HCT116 (cell line): ENCODE measurements around the gene CAMKK1. TPM values are rescaled to one million over a fixed set of nuclear protein-coding genes. Genes with fewer than 3 reads are reported as not detected.

Source experiments
- ATAC-seq: fragments of 200-7000 bp; cut with Tn5 transposase; 2 replicates; pipeline ENCODE4 v1.9.1; 2020; ENCODE audit warnings: mild to moderate bottlenecking, moderate library complexity
- BruUV-seq: library from RNA; stranded (reverse); fragments of 400-500 nt; replicated peaks from 2 replicates; lab custom pipeline; 2021; lab: Mats Ljungman, UMichigan
- CTCF ChIA-PET: fragments of 300-600 bp; sonication (Branson Sonifier 250); formaldehyde crosslinking; loops from one replicate; lab custom pipeline; 2021; ENCODE audit warnings: antibody characterized with exemption; lab: Charles Lee
- POLR2A ChIA-PET: fragments of 300-600, 350-600 bp; sonication (Branson Sonifier 250); formaldehyde crosslinking; loops from one replicate; lab custom pipeline; 2021; ENCODE audit warnings: antibody characterized with exemption; lab: Charles Lee
- RAD21 ChIA-PET, 2 experiments: fragments of 300-600 bp; sonication (Branson Sonifier 250); formaldehyde crosslinking; loops; one replicate each; lab custom pipeline; 2023; ENCODE audit warnings: low total read pairs in 2 of 2; ENCODE audit not compliant: uncharacterized antibody in 2 of 2, unreplicated experiment in 2 of 2, low non-redundant PET in 1 of 2; lab: Charles Lee
- DNase-seq: peaks from one replicate; pipeline ENCODE4 v3.0.0-alpha.2; 2010; ENCODE audit warnings: low read depth, low spot score
- H2AFZ ChIP-seq: fragments of 200-600 bp; shearing (Covaris generic), sonication (generic); 2 replicates; pipeline ENCODE4 v1.6.1; 2017; ENCODE audit warnings: low read depth, mixed run types, mixed read lengths, antibody characterized with exemption, low read length; ENCODE audit not compliant: poor library complexity, severe bottlenecking
- H3K27ac ChIP-seq: 2 replicates; pipeline ENCODE4 v1.5.1; 2012; ENCODE audit warnings: low read depth, low read length
- H3K27me3 ChIP-seq: fragments of 200-600 bp; sonication (generic); 2 replicates; pipeline ENCODE4 v1.6.1; 2016; ENCODE audit warnings: mixed run types, low read length, mixed read lengths; ENCODE audit not compliant: insufficient read depth
- H3K36me3 ChIP-seq, 2 experiments: fragments of 200-500 bp in 1 of 2; fragments of 200-600 bp in 1 of 2; sonication (Bioruptor generic) in 1 of 2; sonication (generic) in 1 of 2; 2 replicates each; pipeline versions ENCODE4 v1.5.1 to v1.6.1; 2014 to 2016; ENCODE audit warnings: low read length in 2 of 2, inconsistent platforms in 1 of 2, mixed read lengths in 1 of 2, mixed run types in 1 of 2; ENCODE audit not compliant: insufficient read depth in 2 of 2, control insufficient read depth in 1 of 2
- H3K4me1 ChIP-seq, 2 experiments: fragments of 200-600 bp in 1 of 2; sonication (generic) in 1 of 2; 2 replicates each; pipeline versions ENCODE4 v1.5.1 to v1.6.1; 2012 to 2017; ENCODE audit warnings: low read length in 2 of 2, inconsistent platforms in 1 of 2, mild to moderate bottlenecking in 1 of 2, mixed read lengths in 1 of 2, mixed run types in 1 of 2, moderate library complexity in 1 of 2; ENCODE audit not compliant: insufficient read depth in 2 of 2, control insufficient read depth in 1 of 2
- H3K4me2 ChIP-seq: fragments of 200-600 bp; sonication (generic); 2 replicates; pipeline ENCODE4 v1.6.1; 2017; ENCODE audit warnings: mixed run types, low read length, mixed read lengths
- H3K4me3 ChIP-seq, 2 experiments: fragments of 200-600 bp in 1 of 2; sonication (generic) in 1 of 2; replicated peaks in 1 of 2; 2 replicates each; pipeline ENCODE4 v1.5.1; 2011 to 2016; ENCODE audit warnings: low read length in 2 of 2, control low read depth in 1 of 2, low read depth in 1 of 2, mild to moderate bottlenecking in 1 of 2, mixed read lengths in 1 of 2, mixed run types in 1 of 2
- H3K79me2 ChIP-seq: fragments of 200-600 bp; sonication (generic); 2 replicates; pipeline ENCODE4 v1.6.1; 2017; ENCODE audit warnings: mild to moderate bottlenecking, mixed run types, low read length, moderate library complexity, mixed read lengths; ENCODE audit not compliant: insufficient read depth
- H3K9ac ChIP-seq: fragments of 200-600 bp; sonication (generic); 2 replicates; pipeline ENCODE4 v1.6.1; 2016; ENCODE audit warnings: low read length, mixed read lengths
- H3K9me2 ChIP-seq: fragments of 200-600 bp; sonication (generic), shearing (Covaris generic); 2 replicates; pipeline ENCODE4 v1.6.1; 2017; ENCODE audit warnings: mixed run types, mild to moderate bottlenecking, moderate library complexity; ENCODE audit not compliant: insufficient read depth
- H3K9me3 ChIP-seq, 2 experiments: fragments of 200-500 bp in 1 of 2; fragments of 200-600 bp in 1 of 2; sonication (Bioruptor generic) in 1 of 2; sonication (generic) in 1 of 2; 2 replicates each; pipeline ENCODE4 v1.6.1; 2014 to 2017; ENCODE audit warnings: low read length in 2 of 2, mixed read lengths in 2 of 2, inconsistent platforms in 1 of 2, low read depth in 1 of 2, mild to moderate bottlenecking in 1 of 2, mixed run types in 1 of 2, moderate library complexity in 1 of 2; ENCODE audit not compliant: control insufficient read depth in 1 of 2, insufficient read depth in 1 of 2
- H4K20me1 ChIP-seq: fragments of 200-600 bp; sonication (generic), shearing (Covaris generic); 2 replicates; pipeline ENCODE4 v1.6.1; 2017; ENCODE audit warnings: mixed run types, mild to moderate bottlenecking, moderate library complexity; ENCODE audit not compliant: insufficient read depth
- ELF1 ChIP-seq: IDR thresholded peaks from 2 replicates; pipeline ENCODE4 v1.6.1; 2012; ENCODE audit warnings: low read depth, borderline replicate concordance
- EZH2 ChIP-seq: fragments of 200-600 bp; sonication (generic); IDR thresholded peaks from 2 replicates; pipeline ENCODE4 v1.6.1; 2017; ENCODE audit warnings: antibody characterized with exemption, mixed run types
- EZH2phosphoT487 ChIP-seq: fragments of 200-600 bp; IDR thresholded peaks from 2 replicates; pipeline ENCODE4 v1.6.1; 2018; ENCODE audit warnings: antibody characterized with exemption, borderline replicate concordance
- POLR2A ChIP-seq: IDR thresholded peaks from 2 replicates; pipeline ENCODE4 v1.7.0; 2011; ENCODE audit warnings: borderline replicate concordance; ENCODE audit not compliant: insufficient read depth, insufficient read length; ENCODE audit errors: extremely low read depth
- POLR2AphosphoS5 ChIP-seq: IDR thresholded peaks from 2 replicates; pipeline ENCODE4 v1.6.1; 2011; ENCODE audit warnings: mild to moderate bottlenecking, low read depth, low read length, moderate library complexity
- RAD21 ChIP-seq: IDR thresholded peaks from 2 replicates; pipeline ENCODE4 v1.6.1; 2012; ENCODE audit warnings: low read depth, mild to moderate bottlenecking
- SIN3A ChIP-seq: IDR thresholded peaks from 2 replicates; pipeline ENCODE4 v1.6.1; 2012; ENCODE audit warnings: low read depth
- TCF7L2 ChIP-seq: IDR thresholded peaks from 2 replicates; pipeline ENCODE4 v1.7.0; 2011; ENCODE audit warnings: borderline replicate concordance, inconsistent platforms; ENCODE audit not compliant: insufficient read depth, insufficient read length; ENCODE audit errors: extremely low read depth
- intact Hi-C: fragments of 100-400 bp; cut with micrococcal nuclease; formaldehyde crosslinking; loops from 2 replicates; pipeline ENCODE4 v1.10.0; 2022
- total RNA-seq: library from RNA; stranded (reverse); gene quantifications from one replicate; pipeline ENCODE4 v1.2.1, GENCODE V29; 2021; ENCODE audit not compliant: unreplicated experiment
- TF ChIP-seq, protein P1 (sequence below): IDR thresholded peaks from 2 replicates; pipeline ENCODE4 v1.6.1; 2012
- TF ChIP-seq, protein P2 (sequence below): IDR thresholded peaks from 2 replicates; pipeline ENCODE4 v1.6.1; 2012; ENCODE audit warnings: low read depth
- TF ChIP-seq, protein P3 (sequence below): IDR thresholded peaks from 2 replicates; pipeline ENCODE4 v1.6.1; 2012

Gene CAMKK1
- total RNA-seq, 1 experiment from 2014 or later = 10.6 TPM

DNA sequence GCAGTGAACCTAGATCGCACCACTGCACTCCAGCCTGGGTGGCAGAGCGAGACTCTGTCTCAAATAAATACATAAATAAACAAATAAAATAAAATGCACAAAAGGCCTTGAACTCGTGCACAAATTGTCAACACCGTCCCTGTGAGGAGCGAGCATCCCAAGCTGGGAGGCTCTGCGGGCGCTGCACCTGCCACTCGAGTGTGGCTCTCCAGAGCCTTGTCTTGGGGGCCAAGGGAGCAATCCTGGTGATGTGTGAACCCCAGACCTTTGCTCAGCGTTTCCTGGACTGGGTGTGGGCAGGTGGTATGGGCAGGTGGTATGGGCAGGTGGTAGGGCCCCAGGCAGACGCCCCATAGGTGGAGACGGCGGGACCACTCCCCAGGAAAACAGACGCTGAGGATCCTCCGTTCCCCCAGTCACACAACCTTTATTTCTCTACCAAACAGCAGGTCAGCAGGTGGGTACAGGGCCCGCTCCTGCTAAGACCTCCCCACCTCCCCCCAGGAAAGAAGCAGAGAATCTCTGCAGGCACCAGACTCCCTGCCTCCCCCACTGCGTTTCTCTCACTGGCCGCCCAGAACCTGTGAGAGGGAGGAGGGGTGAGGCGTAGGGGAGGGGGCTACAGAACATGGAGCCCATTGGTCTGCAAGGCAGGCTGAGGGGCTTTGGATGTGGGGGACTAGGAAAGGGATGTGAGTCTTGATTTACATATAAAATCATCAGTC is 30.8 kb upstream of the CAMKK1 start:
- RAD21 ChIA-PET = no interaction called here
- CTCF ChIA-PET = interaction anchor here (0.9 kb wide), 1 partner anchor 9 kb away, joined by 5 read pairs; no protein-coding TSS in a partner anchor
- no peak overlapping the region for H3K27ac ChIP-seq
- H3K9ac ChIP-seq = no peak overlapping the region
- no peak overlapping the region for H3K4me2 ChIP-seq
- no peaks in the 10 kb centered on the region for H4K20me1 ChIP-seq
- no peaks in the 10 kb centered on the region for H3K9me2 ChIP-seq
- H3K4me3 ChIP-seq = no peak overlapping the region
- ATAC-seq = no peak
- no peaks in the 10 kb centered on the region for H3K4me1 ChIP-seq
- H3K79me2 ChIP-seq = no peaks in the 10 kb centered on the region
- no peak for DNase-seq
- TF ChIP-seq POLR2A = no peak
- TF ChIP-seq, protein P1, sequence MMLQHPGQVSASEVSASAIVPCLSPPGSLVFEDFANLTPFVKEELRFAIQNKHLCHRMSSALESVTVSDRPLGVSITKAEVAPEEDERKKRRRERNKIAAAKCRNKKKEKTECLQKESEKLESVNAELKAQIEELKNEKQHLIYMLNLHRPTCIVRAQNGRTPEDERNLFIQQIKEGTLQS = no peak
- intact Hi-C loops = no loop called here
- no peaks in the 10 kb centered on the region for H3K9me3 ChIP-seq
- POLR2A ChIA-PET = no interaction called here
- BruUV-seq = no TSS peak
- no peak overlapping the region for H2AFZ ChIP-seq
- H3K27me3 ChIP-seq = no peaks in the 10 kb centered on the region
- H3K36me3 ChIP-seq = no peaks in the 10 kb centered on the region

DNA sequence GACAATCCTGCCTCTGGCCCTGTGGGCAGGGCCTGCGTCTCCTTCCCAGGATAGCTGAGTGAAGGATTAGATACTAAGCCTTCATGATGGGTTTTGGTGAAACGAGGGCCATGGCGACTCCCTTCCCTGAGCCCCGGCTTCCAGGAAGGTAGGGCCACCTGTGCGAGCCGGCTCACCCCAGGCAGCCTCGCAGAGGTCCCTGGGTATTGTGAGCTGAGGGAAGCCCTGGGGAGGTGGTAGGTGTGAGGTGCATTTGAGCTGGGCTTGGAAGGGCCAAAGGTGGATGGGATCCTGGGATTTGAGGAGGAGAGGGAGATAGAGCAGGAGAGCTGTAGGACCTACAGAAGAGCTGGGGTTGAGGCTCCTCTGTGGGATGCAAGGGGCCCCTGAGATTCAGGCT is 29.9 kb upstream of the CAMKK1 start:
- ChIA-PET RAD21 (no interaction called here), CTCF (interaction anchor here (0.9 kb wide), 1 partner anchor 9 kb away, joined by 5 read pairs; no protein-coding TSS in a partner anchor), POLR2A (no interaction called here)
- Histone ChIP-seq H3K36me3 (no peaks in the 10 kb centered on the region), H3K9me3 (no peaks in the 10 kb centered on the region), H3K79me2 (no peaks in the 10 kb centered on the region), H3K9me2 (no peaks in the 10 kb centered on the region), H3K4me3 (no peak overlapping the region), H3K9ac (no peak overlapping the region), H3K27ac (no peak overlapping the region), H3K4me1 (no peaks in the 10 kb centered on the region), H3K4me2 (no peak overlapping the region), H2AFZ (no peak overlapping the region), H4K20me1 (no peaks in the 10 kb centered on the region), H3K27me3 (no peaks in the 10 kb centered on the region)
- no peak for DNase-seq
- intact Hi-C loops = no loop called here
- no peak for ATAC-seq
- TF ChIP-seq EZH2phosphoT487 = no peak
- no peak for TF ChIP-seq SIN3A
- no peak for TF ChIP-seq POLR2AphosphoS5
- TF ChIP-seq EZH2 = no peak
- TF ChIP-seq, protein P2, sequence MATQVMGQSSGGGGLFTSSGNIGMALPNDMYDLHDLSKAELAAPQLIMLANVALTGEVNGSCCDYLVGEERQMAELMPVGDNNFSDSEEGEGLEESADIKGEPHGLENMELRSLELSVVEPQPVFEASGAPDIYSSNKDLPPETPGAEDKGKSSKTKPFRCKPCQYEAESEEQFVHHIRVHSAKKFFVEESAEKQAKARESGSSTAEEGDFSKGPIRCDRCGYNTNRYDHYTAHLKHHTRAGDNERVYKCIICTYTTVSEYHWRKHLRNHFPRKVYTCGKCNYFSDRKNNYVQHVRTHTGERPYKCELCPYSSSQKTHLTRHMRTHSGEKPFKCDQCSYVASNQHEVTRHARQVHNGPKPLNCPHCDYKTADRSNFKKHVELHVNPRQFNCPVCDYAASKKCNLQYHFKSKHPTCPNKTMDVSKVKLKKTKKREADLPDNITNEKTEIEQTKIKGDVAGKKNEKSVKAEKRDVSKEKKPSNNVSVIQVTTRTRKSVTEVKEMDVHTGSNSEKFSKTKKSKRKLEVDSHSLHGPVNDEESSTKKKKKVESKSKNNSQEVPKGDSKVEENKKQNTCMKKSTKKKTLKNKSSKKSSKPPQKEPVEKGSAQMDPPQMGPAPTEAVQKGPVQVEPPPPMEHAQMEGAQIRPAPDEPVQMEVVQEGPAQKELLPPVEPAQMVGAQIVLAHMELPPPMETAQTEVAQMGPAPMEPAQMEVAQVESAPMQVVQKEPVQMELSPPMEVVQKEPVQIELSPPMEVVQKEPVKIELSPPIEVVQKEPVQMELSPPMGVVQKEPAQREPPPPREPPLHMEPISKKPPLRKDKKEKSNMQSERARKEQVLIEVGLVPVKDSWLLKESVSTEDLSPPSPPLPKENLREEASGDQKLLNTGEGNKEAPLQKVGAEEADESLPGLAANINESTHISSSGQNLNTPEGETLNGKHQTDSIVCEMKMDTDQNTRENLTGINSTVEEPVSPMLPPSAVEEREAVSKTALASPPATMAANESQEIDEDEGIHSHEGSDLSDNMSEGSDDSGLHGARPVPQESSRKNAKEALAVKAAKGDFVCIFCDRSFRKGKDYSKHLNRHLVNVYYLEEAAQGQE = no peak
- TF ChIP-seq ELF1 = no peak
- TF ChIP-seq RAD21 = no peak
- TF ChIP-seq, protein P3, sequence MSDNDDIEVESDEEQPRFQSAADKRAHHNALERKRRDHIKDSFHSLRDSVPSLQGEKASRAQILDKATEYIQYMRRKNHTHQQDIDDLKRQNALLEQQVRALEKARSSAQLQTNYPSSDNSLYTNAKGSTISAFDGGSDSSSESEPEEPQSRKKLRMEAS = no peak
- no peak for TF ChIP-seq TCF7L2
- no TSS peak for BruUV-seq
